GM19239 (cell line): ENCODE measurements around the gene ASPRV1.
A peak's percentile ranks its signal among the peaks of the same experiment; 100 is the strongest.

Experiments
- DNase-seq: peaks from one replicate; pipeline ENCODE4 v3.0.0; 2011; ENCODE audit warnings: low spot score; ENCODE audit not compliant: insufficient read length
- FAIRE-seq: peaks from 2 replicates; lab custom pipeline; 2011; peaks lifted over from hg19 to GRCh38; lab: Jason Lieb, UNC

ASPRV1 gene

DNA sequence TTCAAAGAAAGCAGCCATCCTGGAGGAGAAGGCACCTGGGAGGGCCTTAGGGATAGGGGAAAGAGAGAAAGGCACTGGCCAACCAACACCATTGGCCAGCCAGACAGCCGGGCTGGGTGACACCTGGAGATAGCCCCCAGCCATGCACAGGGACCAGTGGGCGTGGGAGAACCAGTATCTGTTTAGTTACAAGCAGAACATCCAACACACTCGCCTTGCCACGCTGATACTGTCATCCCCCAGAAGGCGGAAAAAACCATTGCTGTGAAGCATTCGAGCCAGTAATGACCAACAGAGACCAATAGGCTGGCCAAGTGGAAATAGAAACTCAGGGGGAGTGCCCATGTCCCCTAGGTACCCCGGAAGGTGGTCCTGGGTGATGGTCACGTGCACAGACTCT lies 15.5 kb downstream of the ASPRV1 start:
- DNase-seq = no peak
- no peak for FAIRE-seq

DNA sequence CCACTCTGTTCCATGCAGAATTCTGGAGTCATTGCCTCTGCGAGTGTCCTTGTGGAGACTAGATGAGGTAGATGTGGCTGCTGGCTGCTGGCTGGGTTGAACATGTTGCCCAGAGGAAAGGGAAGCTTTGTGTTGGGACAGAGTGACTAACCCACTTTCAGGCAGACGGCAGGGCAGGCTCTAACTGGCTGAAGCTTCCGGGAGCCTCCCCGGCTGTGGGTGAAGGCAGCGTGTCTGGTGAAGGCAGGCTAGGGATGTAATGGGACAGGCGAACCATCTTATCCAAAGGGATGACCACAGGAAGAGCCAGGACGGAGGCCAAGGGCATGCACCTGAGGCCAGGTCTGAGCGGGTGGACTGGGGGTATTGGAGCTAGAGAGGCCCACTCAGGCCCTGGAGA lies 16.0 kb downstream of the ASPRV1 start:
- DNase-seq (no peak), FAIRE-seq (no peak)

GRCh38 chr2:69944756-69945155 lies 16.7 kb downstream of the ASPRV1 start:
- FAIRE-seq = no peak

GRCh38 chr2:69943843-69944525 lies 17.4 kb downstream of the ASPRV1 start:
- DNase-seq (no peak), FAIRE-seq (no peak)

More at GRCh38 chr2:69944756-69945155, 16.7 kb downstream of the ASPRV1 start:
- DNase-seq = no peak

- no peak for FAIRE-seq
- DNase-seq = no peak
These were observed 18.2 kb downstream of the ASPRV1 start for GRCh38 chr2:69943000-69943842.

- FAIRE-seq = no peak
These were observed 20.7 kb downstream of the ASPRV1 start for GRCh38 chr2:69940691-69941090.

DNA sequence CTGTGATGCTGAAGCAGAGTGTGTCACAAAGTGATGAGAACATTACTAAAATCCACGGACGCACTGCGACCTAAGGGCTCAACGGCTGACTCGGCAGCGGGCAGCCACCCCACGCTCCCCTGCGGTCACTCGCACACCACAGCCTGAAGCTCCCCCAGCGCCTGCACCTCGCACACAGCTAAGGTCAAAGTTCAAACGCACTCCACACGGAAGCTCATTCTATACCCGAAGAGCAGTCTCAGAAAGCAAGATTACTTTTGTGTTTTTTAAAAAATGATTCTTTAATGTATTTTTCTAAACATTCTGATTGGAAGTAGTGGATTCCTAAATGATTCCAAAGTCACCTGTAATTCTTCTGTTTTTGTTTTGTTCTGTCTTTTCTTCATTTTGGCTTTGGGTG lies 21.7 kb downstream of the ASPRV1 start:
- DNase-seq (no peak), FAIRE-seq (no peak)

More at GRCh38 chr2:69940691-69941090, 20.7 kb downstream of the ASPRV1 start:
- no peak for DNase-seq

- DNase-seq (no peak), FAIRE-seq (no peak)
These were observed 23.5 kb downstream of the ASPRV1 start for GRCh38 chr2:69937968-69938367.

DNA sequence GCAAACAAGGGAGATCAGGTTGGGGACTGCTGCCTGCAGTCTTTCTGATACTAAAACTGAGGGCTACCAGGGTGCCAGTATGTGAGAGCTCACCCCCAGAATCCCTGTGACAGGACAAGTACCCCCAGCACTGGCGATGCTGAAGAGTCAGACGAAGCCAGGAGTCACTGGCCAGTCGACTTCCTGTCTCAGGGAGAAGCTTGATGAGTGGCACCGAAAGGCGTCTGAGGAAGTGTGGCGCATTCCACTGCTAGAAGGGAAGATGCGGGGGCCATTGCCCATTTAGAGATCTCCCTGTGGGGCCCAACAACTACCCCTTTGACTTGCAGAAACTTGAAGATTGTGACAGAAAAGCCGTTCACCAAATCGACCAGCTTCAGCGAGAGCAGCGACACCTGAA lies 24.5 kb downstream of the ASPRV1 start:
- DNase-seq (no peak), FAIRE-seq (no peak)

DNA sequence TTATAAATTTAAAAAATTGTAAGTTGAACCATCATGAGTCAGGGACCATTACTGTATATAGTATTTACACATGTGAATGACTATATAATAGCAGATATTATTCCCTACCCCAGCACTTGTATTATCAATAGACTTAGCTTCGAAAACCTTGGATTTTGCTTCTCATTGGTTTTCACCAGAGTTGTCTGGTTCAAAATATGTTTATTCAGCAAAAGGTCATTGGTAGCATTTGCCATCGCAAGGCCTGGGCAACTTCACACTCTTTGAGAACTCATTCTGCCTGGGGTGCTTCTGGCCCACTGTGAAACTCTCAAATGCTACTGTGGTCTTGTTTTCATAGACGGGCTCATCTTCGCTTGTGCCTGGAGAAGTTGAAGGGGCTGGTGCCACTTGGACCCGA lies 26.4 kb downstream of the ASPRV1 start:
- DNase-seq = no peak
- no peak for FAIRE-seq

DNA sequence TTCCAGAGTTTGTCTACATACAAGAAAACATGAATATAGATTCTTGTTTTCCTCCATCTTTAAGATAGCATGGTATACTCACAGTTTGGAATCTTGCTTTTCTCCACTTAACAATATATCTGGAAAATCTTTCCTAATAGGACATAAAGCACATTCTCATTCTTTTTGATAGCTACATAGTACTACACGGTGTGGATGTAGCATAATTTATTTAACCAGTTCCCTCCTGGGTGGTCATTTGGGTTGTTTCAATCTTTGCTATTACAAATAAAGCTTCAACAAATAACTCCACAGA lies 26.9 kb downstream of the ASPRV1 start:
- no peak for DNase-seq
- FAIRE-seq = no peak

GRCh38 chr2:69933839-69934613 lies 27.4 kb downstream of the ASPRV1 start:
- FAIRE-seq (no peak), DNase-seq (no peak)

- FAIRE-seq (peak; percentile 33), DNase-seq (no peak)
These were observed 28.1 kb downstream of the ASPRV1 start for GRCh38 chr2:69933254-69933828.

- FAIRE-seq (no peak), DNase-seq (no peak)
These were observed 28.9 kb downstream of the ASPRV1 start for GRCh38 chr2:69932596-69932922.

DNA sequence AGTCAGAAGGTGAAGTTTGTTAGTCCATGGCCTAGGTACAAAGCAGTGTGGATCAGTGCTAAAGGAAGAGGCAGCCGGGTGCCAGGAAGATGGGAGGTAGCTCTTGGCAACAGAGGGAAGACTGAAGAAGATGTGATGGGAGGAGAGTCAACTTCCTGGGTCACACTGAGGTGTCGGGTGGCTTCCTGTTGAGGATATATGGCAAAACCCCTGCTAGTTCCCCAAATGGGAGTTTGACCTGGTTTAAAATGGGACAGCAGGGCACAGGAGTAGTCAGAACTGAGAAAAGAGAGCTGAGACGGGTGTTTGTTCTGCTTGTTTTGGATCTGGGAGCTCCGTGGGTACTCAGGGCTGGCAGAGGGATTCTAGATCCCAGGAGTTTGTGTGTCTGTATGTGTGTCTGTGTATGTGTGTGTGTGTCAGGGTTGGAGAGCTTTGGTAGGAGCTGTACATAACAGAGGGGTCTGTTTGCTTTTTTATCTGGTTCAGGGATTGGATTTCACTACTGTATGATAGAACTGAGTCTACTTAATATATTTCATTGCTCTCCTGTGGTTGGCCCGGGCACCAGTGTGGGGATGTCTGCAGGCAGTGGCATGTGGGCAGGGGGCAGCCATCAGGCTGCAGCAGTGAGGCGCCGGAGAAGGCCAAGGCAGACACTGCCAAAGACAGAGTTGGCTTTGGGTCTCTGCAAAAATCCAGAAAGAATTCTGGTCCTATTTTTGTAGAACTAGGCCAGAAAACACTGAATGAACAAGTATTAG lies 29.4 kb downstream of the ASPRV1 start:
- no peak for DNase-seq

DNA sequence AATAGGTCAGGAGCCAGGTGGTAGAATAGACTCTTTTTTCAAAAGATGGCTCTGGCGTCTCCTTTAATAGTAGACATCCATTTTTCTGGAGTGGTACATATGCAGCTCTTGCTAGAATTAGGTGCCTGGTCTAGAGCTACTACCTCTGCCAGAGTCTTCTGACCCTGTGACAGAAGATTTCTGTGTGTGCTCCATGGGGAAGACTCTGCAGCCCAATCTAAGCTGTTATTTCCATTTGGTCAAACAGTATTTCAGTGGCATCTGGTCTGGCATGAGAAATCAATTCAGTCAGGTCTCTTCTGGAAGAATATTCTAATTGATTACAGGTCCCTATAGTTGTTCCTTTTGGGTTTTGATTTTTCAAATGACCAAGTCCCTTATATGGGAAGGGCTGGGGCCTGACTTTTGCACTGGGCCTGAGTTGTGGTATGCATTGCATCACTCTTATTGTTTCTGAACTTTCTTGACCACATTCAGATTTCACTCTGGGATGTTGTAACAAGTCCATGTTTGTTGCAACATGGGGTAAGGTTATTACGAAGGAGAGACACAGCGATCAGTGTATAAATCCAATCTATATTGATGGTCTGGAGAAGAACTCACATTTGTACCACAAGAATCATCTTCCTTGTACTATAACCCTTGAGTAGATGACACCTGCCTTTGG lies 34.4 kb downstream of the ASPRV1 start:
- DNase-seq = no peak
- no peak for FAIRE-seq

More for the DNA sequence above, 29.4 kb downstream of the ASPRV1 start:
- FAIRE-seq = no peak

DNA sequence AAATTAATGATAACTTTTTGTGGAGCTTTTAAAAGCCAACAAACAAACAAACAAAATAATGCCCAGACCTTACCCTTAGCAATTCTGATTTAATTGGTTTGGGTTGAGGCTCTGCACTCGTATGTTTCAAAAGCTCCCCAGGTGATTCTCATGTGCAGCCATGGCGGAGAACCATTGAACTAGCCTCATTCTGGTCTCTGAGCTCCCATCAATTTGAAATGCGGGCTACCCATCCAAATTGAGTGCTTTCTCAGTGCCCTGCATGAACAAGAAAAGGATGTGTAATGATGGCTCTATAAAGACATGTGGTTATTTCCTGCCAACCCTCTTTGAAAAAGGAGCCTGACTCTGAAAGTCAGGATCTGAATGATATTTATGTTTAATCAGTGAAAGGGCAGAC lies 38.3 kb downstream of the ASPRV1 start:
- no peak for DNase-seq
- FAIRE-seq = no peak

GRCh38 chr2:69918401-69918800 lies 43.0 kb downstream of the ASPRV1 start:
- no peak for DNase-seq
- FAIRE-seq = peak; percentile 51

GRCh38 chr2:69917852-69918251 lies 43.6 kb downstream of the ASPRV1 start:
- DNase-seq = no peak
- no peak for FAIRE-seq

DNA sequence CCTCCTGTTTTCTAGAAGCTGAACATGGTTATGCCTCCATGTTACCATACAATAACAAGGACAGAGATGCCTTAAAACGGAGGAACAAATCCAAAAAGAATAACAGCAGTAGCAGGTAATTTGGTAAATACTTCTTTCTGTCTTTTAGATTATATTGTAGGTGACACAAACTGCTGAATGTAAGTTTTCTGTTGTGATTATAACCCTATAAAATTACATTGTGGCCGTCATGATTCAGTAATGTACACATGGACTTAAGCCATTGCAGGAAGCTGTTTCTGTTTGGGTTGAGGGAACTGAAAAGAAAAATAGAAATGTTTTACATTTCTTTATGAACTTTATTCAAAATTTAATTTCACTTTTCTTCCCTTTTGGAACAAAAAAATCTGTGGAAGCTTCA lies 45.3 kb downstream of the ASPRV1 start:
- FAIRE-seq (no peak), DNase-seq (no peak)
